Measurements from ENCODE around the gene PTPRD.
"Not testable (repeated sequence)": the region's sequence is repeated elsewhere in the genome, so short reads cannot be mapped to it uniquely, and the experiment has no call there.

DNA sequence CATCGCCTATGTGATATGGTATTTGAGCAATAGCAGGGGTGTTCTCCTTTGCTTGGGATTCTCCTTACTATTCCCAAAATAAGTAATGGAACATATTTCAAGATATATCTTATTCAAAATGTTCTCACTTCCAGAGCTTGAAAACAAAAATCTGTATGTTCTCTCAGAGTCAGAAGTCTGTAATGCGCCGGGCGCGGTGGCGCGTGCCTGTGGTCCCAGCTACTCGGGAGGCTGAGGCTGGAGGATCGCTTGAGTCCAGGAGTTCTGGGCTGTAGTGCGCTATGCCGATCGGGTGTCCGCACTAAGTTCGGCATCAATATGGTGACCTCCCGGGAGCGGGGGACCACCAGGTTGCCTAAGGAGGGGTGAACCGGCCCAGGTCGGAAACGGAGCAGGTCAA is 1170.9 kb downstream of the PTPRD start:
- TF ChIP-seq CTCF (IDR thresholded peaks at IDR 0.05 in 4 of 5, conservative IDR thresholded peaks at IDR 0.05 in 1 of 5); POLR2A (IDR thresholded peaks at IDR 0.05): not testable (repeated sequence)
